Stimulated activated CD8-positive, alpha-beta memory T cell treated with anti-CD3 and anti-CD28 coated beads, Interleukin-2, amount 100 ng/mL, for 1 hour (primary cell): ENCODE measurements around the gene OTUD6A.

ENCODE experiments used
- DNase-seq, 2 donors: peaks; one replicate each; pipeline ENCODE4 v3.0.0-alpha.2; 2020; ENCODE audit warnings: low read depth in 2 of 2

OTUD6A gene, protein sequence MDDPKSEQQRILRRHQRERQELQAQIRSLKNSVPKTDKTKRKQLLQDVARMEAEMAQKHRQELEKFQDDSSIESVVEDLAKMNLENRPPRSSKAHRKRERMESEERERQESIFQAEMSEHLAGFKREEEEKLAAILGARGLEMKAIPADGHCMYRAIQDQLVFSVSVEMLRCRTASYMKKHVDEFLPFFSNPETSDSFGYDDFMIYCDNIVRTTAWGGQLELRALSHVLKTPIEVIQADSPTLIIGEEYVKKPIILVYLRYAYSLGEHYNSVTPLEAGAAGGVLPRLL

DNA sequence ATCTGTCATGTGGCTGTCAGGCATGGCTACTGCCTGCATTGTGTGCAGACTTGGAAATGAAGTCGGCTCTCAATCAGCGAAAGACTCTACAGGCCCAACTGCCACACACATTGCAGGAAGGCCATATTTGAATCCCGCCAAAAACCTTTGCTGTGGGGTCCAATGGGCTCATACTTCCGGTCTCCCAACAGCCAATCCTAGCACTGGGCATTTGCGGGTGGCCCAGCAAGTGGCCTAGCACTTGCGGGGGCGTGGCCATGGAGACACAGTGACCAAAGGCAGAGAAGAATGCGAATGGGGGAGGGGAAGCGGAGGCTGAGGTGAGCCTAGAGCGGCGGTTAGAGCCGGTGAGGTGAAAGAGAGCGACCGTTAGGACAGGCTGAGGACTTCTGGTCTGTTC lies at the start of gene OTUD6A:
OTUD6A (plus strand) TSS at position 382 of the 400 bp plus-strand sequence. CDS start 68 bp downstream, outside the sequence.
- no peak for DNase-seq

DNA sequence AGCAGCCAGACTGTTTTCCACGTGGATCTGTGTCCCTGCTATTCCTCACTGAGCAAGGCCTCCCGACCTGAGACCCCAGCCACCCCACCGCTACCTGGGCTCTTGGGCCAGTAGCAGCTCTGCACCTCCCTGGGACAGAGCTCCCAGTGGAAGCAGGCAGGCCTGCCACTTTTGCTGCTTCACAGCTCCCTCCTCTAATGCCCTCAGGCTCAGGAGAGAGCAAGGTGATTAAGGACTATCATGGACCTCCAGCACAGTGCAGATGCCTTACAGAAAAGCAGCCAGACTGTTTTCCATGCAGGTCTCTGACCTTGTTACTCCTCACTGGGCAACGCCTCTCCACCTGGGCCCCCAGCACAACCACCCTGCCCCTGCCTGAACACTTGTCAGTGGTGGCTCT lies 49.5 kb upstream of the OTUD6A start:
- no peak for DNase-seq

DNA sequence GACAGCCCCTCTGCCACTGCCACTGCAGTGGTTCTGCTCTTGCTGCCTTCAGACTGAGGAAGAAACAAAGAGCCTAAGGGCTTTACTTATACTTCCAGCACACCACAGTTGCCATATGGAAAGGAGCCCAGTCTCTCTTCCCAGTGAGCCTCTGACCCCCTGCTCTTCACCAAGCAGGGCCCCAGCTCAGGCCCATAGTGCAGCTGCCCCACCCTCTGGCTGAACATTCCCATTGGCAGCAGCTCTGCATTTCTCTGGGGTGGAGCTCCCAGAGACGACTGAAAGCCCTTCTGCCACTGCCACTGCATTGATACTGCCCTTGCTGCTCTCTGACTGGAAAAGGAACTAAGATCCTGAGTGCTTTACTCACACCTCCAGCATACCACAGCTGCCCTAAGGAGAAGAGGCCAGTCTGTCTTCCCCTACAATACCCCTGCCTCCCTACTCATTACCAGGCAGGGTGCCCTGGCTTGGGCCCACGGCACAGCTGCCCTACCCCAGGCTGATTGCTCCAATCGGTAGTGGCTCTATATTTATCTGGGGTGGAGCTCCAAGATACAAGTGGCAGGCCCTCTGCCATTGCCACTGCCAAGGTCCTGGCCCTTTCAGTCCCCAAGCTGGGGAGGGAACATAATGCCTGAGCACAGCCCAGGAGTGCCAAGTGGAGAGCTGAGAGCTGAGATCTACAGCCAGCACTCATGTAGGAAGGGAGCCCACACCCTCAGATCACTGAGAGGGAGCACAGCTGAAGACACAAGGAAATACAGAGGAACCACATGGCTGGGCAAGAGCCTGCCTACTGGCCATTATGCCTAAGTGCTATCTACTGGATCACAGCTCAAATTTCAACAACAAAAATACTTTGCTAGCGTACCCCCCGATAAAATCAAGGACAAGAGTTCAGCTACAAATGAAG lies 48.5 kb upstream of the OTUD6A start:
- no peak for DNase-seq

DNA sequence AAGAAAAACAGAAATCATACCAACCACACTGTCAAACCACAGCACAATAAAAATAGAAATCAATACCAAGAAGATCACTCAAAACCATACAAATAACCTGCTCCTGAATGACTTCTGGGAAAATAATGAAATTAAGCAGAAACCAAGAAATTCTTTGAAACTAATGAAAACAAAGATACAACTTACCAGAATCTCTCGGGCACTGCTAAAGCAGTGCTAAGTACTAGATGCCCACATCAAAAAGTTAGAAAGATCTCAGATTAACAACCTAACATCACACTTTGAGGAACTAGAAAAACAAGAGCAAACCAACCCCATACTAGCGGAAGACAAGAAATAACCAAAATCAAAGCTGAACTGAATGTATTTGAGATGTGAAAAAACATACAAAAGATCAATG lies 45.7 kb upstream of the OTUD6A start:
- DNase-seq, result no peak

DNA sequence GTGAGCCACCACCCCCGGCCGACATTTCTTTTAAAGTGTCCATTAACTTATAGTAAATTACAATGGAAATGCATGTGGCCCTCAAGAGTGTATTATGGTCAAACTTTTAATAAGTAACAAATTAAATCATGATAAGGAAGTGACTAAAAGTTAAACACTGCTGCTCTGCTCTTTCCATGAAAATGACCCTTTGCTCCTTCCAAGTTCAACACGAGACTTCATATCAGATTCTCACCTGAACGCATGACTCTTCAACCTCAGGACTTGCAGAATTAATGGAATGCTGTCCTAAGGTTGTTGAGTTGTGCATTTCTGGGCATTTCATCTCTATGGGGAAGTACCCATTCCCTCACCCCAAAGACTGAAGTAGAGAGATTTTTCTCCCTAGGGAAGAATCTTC lies 39.6 kb upstream of the OTUD6A start:
- no peak for DNase-seq

DNA sequence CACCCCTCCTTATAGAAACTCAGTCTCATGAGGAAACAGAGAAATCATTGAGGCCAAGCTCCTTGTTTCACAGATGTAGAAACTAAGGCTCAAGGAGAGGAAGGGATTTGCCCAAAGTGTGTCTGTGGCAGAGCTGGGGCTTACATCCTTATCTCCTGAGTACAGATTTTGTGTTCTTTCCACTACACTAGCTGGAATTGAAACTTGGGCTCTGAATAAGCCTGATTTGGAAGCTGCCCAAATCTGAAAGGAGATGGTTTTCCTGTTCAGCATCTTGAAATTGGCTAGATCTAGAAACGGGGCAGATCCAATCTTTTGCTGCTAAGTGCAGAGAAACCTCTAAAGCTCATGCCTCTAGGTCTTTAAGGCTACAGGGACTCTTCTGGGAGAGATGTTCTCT lies 36.8 kb upstream of the OTUD6A start:
- DNase-seq, result no peak

DNA sequence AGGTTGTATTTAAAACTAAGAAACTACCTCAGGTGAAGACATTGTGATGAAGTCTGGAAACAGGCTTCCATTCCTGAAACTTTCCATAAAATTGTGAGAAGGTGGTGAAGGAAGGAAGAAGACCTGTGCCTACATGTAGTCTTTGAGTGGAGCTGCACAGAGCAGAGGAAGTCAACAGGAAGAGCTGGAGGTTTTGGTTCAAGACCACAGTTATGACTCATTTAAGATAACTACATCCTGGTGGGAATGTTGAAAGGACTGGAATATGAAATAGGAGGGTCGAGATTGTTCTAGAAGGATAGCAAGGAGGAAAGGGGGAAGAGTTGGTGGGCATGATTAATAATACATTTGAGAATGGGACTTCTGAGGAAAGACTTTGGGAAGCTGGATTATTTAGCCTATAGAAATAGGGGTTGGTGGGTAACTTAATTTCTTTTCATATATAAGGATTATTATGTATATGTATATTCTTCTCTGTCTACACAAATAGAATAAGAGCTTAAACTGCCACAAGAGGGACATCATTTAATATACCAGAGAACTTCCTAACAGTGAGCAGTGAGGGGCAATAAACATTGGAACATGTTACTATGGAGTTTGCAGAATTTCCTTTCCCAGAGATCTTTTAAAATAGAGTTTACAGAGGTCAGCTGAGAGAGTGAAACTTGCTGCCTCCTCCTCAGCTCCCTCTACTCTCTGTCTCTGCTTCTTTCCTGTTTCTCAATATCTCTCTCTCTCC lies 36.0 kb upstream of the OTUD6A start:
- no peak for DNase-seq

DNA sequence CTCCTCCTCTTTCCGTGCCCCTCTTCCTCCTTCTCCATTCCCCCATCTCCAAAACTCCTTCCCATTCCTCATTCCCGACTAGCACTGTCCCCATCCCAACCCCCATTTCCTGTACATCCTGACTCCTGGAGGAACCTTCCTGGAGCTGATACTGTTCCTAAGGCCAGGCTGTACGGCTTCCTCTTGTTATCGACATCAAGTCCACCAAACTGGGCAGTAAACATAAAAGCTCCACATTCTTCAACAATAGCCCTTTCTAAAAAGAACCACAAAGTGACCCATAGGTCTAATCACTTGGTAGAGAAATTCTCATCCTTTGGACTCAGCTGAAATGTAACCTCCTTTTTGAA lies 35.4 kb upstream of the OTUD6A start:
- DNase-seq, result no peak

DNA sequence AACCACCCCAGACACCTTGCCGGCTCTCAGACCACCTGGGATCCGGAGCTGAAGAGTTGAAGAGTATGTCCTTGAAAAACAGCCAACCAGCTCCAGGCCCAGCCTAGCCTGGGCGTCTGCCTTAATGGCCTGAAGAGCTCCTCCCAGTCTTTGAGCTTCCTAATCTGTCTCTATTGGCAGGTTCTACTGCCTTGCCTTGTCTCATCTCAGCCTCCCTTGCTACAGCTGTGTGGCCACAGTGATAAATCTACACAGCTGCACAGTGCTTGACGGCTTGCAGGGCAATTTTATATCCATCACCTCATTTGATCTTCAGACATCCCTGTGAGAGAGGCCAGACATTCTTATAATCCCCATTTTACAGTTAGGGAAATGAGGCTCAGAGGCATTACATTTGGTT lies 32.4 kb upstream of the OTUD6A start:
- DNase-seq, result no peak

DNA sequence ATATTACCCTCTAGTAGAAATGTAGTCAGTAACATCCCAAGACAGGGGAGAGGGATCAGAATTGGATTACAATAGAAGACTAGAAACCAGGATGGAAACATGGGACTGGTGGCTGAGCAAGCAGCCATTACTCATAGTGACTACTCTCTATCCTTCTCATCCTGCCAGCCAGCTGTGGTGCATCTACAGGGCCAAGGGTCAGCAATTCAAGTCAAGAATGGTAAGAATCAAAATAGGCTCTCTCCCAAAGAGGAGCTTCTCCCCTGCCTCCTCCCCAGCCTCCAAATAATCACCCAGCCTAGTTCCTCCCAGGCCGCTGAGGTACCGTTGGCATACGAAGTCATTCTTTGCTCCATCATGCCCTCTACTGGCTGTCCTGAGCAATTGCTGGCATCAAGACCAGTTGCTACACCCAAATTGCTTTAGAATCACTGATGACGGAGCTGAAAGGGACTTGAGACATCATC lies 31.9 kb upstream of the OTUD6A start:
- DNase-seq, result no peak

DNA sequence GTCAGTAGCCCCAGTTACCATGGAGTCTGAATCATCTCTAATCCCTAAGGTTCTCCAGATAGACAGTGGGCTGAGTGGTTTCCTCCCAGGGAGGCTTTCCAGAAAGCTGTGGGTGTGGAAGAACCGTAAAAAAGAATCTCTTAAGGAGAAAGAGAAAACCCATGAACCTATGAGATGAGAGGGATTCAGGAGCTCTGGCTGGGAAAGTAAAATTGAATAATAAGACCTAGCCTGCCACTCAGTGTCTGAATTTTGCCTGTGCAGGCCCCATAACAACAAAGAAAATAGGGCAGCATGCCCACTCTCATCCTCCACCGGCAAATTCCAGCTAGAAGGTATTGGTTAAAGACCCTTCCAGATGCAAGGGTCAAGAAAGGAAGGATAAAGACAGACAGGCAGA lies 29.5 kb upstream of the OTUD6A start:
- DNase-seq, result no peak

DNA sequence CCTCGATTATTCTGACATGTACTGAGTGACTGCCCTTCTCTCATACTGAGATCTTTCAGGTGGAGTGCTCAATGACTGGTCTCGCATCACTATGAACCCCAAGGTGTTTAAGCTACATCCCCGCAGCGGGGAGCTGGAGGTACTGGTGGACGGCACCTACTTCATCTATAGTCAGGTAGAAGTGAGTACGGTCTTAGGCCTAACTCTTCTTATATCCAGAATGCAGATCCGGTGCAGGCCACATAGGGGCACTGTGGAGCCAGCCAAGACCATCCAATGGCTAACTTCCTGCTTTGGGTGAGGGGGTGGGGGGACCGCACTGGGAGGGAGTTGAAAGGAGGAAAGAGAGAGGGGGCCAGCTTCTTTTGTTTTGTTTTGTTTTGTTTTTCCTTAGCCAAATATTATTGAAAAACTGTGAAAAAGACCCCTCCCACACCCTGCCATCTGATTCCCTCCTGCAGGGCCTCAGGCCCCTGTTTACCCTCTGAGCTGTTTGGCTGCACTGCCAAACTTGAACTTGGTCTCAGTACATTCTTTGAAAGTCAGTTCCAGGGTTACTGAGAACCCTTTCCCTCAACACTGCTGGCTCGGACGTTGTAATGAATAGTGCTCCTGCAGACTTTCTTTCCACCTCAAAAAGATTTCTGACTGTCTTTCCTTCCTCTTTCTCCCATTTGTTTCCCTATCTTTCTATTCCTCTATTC lies 28.8 kb upstream of the OTUD6A start:
- no peak for DNase-seq

DNA sequence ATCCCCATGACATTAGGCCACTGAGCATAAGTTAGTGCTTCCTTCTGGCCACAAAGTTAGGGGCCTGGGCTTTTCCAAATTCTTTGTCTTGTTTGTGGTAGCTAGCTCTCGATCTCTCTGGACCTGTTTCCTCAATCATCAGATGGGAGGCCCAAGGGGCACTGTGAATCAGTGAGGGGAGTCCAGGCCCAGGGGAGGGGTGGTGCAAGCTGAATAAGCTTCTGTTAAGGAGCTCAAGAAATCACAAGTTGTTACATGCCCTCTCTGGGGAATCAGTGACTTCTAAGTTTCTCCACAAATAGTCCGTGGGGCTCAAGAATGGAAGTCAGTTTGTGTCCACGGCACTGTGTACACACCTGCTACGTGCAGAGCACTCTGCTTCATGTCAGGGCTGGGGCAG lies 27.6 kb upstream of the OTUD6A start:
- no peak for DNase-seq

DNA sequence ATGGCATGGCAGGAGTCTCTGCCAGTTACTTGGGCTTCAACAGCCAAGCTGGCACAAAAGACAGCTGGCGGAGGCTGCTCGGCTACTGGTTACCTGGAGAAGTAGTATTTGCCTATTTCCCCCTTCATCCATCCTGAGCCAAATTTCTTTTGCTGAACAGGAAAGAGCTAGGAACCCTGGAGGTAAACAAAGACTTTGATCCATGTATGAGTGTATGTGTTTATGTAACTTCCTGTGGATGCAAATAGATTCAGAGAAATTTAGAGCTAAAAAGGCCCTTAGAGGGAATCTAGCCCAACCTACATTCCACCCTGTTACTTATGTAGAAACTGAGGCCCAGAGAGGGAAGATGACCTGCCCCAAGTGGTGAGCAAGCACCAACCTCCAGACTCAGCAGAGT lies 23.7 kb upstream of the OTUD6A start:
- DNase-seq, result no peak

DNA sequence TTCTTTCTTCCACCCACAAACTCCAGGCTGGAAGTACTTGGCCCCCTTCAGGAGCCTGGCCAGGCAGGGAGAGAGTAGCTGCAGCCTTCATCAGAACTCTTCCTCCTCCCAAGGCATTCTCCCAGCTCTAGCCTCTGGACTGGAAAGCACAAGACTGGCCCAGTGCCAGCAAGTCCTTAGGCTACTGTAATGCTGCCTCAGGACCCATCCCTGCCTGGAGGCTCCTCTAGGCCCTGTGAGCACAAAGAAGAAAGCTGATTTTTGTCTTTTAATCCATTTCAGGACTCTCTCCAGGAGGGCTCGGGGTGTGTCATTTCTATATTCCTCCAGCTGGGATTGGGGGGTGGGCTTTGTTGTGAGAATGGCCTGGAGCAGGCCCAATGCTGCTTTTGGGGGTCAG lies 23.3 kb upstream of the OTUD6A start:
- no peak for DNase-seq

DNA sequence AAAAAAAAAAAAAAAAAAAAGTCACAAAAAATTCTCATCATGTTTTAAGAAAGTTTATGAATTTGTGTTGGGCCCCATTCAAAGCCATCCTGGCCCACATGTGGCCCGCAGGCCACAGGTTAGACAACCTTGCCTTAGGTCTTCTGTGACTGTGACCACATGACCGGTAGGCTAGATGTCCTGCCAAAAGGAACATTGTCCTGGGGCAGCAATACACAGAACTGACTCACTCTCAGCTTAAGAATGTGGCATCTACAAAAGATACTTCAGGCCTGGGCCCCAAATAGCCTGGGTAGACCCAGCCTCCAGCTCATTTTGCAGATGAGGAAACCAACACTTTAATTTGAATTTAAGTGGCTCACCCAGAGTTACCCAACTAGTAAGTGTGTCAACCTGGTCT lies 22.5 kb upstream of the OTUD6A start:
- no peak for DNase-seq

DNA sequence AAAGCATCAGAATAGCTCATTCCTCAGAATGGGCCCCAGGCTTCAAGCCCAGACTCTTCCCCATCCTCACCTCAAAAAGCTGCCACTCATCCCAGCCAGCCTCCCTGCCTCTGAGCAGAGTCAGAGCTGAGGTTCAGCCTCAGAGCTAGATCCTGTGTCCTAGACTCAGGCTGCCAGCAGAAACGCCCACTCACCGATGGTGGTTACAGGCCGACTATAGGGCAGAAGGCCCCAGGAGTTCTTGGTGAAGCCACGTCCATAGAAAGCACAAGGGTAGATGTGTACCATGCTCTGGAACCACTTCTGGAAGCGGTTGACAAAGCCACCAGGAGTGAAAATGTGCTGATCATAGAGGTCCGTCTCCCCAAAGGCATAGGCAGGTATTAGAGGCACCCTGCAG lies 20.3 kb upstream of the OTUD6A start:
- DNase-seq, result no peak

DNA sequence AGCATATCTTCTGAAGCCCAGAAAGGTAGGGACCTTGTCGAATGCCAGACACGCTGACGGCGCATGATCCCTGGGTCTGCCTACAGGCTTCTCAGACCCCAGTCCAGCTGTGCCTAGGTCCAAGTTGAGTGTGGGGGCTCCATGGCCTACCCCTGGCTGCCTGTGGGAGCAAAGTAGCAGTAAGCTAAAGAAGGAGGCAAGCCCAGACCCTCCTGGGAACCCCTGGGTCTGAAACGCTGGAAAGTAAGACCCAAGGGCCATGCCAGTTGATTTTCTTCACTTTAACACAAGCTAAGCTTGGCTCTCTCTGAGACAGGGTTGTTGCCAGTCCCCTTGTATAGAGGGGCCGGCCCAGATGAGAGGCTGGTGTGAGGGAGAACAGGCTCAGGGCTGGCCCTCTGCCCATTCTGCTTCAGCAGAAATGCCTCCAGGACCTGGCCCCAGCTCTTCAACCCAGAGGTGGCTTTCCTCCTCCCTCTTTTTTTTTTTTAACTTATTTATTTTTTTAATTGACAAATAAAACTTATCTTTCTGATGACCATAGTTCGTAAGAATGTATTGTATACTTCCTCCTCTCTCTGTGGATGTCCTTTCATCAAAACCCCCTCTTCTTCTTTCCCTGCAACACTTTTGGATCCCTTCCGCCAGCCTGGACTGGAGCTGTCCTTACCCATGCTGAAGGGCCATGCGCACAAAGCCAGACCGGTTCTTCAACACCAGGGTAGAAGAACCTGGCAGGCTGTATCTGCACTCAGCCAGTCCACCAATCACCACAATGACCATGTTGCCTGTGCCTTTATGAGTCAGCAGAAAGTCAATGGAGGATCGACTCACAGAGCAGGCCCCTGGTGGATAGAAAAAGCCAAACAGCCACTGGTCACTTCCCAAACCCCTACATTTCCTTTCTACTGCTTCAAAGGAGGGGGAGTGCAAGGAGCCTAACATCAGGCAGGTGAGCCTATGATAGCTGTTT lies 19.6 kb upstream of the OTUD6A start:
- DNase-seq, result no peak

DNA sequence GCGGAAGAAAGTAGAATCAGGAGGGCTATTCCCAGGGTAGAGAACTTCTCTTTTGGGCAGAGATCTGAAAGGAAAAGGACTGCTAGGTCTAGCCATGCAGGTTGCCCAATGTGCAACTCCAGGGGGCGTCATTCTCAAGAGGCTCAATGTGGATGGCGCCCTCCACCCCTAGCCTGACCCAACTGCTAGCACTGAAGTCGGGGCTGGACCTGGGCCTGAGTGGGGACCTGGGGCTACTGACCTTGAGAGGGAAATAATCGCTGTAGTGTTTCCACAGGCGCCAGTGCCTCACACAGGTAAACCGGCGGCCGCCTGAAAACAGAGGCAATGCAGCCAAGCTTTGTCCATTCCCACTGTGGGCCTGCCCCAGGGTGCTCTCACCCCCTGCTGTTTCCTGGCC lies 18.6 kb upstream of the OTUD6A start:
- DNase-seq, result no peak

DNA sequence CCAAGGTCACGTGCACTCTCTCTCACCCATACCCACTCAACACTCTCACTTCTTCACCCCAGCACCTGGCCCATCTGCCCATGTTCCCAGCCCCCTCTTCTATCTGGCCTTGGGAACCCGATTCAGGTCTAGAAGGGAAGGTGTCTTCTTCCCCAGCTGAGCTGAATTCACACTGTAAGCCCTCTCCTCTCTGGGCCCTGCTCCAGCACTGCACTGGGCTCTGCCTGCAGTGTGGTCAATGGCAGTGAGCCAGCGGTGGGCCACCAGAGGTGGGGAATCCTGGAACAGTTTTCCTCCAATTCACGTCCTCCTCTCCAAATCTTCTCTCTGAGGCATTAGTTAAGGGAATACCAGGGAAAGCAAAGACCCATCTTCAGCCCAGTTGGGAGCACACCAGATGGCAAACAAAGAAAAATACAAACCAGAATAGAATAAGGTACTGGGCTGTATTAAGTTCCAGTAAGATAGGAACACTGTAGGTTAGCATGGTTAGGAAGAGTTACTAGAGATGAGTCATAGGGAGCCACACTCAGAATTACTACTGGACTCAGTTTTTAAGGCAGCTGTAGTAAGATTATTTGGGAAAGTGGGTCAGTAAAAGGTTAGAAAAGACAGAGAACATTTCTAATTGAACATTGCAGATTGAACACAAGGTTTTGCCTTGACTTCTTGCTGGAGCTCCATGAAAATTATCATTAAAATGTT lies 17.6 kb upstream of the OTUD6A start:
- DNase-seq, result no peak
